K562 (cell line): ENCODE results near the gene CENPN.

Source experiments
- ARID2 ChIP-seq: fragments of 450-650 bp; IDR thresholded peaks from 2 replicates; pipeline ENCODE4 v1.6.1; 2017; ENCODE audit warnings: antibody characterized with exemption, mild to moderate bottlenecking
- CHCHD3 ChIP-seq: fragments of 250-450 bp; sonication (Bioruptor Pico); IDR thresholded peaks from 2 replicates; pipeline ENCODE4 v2.1.2; 2022; ENCODE audit warnings: mild to moderate bottlenecking
- COPS2 ChIP-seq: fragments of 450-650 bp; conservative IDR thresholded peaks from 2 replicates; pipeline ENCODE4 v1.6.1; 2016; ENCODE audit warnings: mild to moderate bottlenecking, moderate library complexity
- FOXJ3 ChIP-seq: sonication (generic); formaldehyde crosslinking; IDR thresholded peaks from 2 replicates; pipeline ENCODE4 v1.4.0; 2020; ENCODE audit warnings: mild to moderate bottlenecking, missing genetic modification reagents
- FOXP1 ChIP-seq: sonication (generic); formaldehyde crosslinking; IDR thresholded peaks from 2 replicates; pipeline ENCODE4 v1.8.0; 2022; ENCODE audit warnings: mild to moderate bottlenecking, missing genetic modification reagents
- JUN ChIP-seq, 2 experiments: sonication (generic) in 1 of 2; formaldehyde crosslinking in 1 of 2; IDR thresholded peaks; 2 replicates each; pipeline versions ENCODE4 v1.6.1 to v1.8.0; 2012 to 2022; ENCODE audit warnings: borderline replicate concordance in 2 of 2, mild to moderate bottlenecking in 2 of 2, improper control_type of control experiment in 1 of 2, low read depth in 1 of 2, low read length in 1 of 2, missing genetic modification reagents in 1 of 2
- SP1 ChIP-seq: sonication (generic); formaldehyde crosslinking; IDR thresholded peaks from 2 replicates; pipeline ENCODE4 v1.8.1; 2022; ENCODE audit warnings: mild to moderate bottlenecking, missing genetic modification reagents
- ZNF239 ChIP-seq: fragments of 250-450 bp; sonication (Bioruptor Pico); IDR thresholded peaks from 2 replicates; pipeline ENCODE4 v1.4.0; 2020; ENCODE audit warnings: mild to moderate bottlenecking
- TF ChIP-seq, protein P1 (sequence below), 3 experiments: IDR thresholded peaks in 2 of 3; conservative IDR thresholded peaks in 1 of 3; 2 replicates each; pipeline ENCODE4 v1.5.1; 2011 to 2012; ENCODE audit warnings: low read length in 3 of 3, mild to moderate bottlenecking in 3 of 3, control low read depth in 2 of 3, improper control_type of control experiment in 1 of 3, inconsistent platforms in 1 of 3, low read depth in 1 of 3, mixed read lengths in 1 of 3, moderate library complexity in 1 of 3; ENCODE audit not compliant: insufficient read depth in 2 of 3

DNA sequence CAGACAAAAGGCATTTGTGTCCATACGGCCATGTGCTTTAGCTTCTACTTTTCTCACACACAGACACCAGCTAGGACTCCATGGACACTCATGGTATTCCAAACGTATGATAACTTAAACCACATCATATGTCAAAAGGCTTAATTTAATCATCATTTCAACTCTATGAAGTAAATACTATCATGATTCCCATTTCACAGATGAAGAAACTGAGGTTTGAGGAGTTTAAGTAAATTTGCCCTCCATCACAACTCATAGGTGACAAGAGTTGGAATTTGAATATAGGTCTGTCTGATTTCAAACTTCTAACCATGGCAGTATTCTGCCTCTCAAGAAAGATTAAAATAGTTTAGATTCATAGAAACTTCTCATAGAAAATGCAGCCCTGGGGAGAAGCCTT, 44.1 kb upstream of the CENPN start:
- TF ChIP-seq CHCHD3 (no peak), COPS2 (no peak), ZNF239 (CRISPR knock-in tag) (no peak), SP1 (CRISPR knock-in tag) (no peak), FOXJ3 (CRISPR knock-in tag) (no peak), ARID2 (no peak), JUN (IDR thresholded peaks at IDR 0.05; ENCODE audit: borderline replicate concordance, low read depth, low read length) (no peak), JUN (CRISPR knock-in tag; IDR thresholded peaks at IDR 0.05; ENCODE audit: borderline replicate concordance) (no peak), FOXP1 (CRISPR knock-in tag) (no peak)
- TF ChIP-seq, protein P1, sequence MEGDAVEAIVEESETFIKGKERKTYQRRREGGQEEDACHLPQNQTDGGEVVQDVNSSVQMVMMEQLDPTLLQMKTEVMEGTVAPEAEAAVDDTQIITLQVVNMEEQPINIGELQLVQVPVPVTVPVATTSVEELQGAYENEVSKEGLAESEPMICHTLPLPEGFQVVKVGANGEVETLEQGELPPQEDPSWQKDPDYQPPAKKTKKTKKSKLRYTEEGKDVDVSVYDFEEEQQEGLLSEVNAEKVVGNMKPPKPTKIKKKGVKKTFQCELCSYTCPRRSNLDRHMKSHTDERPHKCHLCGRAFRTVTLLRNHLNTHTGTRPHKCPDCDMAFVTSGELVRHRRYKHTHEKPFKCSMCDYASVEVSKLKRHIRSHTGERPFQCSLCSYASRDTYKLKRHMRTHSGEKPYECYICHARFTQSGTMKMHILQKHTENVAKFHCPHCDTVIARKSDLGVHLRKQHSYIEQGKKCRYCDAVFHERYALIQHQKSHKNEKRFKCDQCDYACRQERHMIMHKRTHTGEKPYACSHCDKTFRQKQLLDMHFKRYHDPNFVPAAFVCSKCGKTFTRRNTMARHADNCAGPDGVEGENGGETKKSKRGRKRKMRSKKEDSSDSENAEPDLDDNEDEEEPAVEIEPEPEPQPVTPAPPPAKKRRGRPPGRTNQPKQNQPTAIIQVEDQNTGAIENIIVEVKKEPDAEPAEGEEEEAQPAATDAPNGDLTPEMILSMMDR (IDR thresholded peaks at IDR 0.05 in 2 of 3, conservative IDR thresholded peaks at IDR 0.05 in 1 of 3; ENCODE audit: insufficient read depth in 2 of 3, low read depth in 1 of 3, low read length in 3 of 3): no peak
